ENCODE measurements around the gene MYLK. TPM values are rescaled to one million over a fixed set of nuclear protein-coding genes. Genes with fewer than 3 reads are reported as not detected.

The MYLK gene
- polyA plus RNA-seq, 1 donor = 132 TPM

- DNase-seq = no peak
These were observed 51.3 kb downstream of the MYLK start for GRCh38 chr3:123832692-123833397.

GRCh38 chr3:123831420-123831819 is 52.7 kb downstream of the MYLK start:
- DNase-seq = no peak

- no peak for DNase-seq
These were observed 62.2 kb downstream of the MYLK start for GRCh38 chr3:123821920-123822319.

GRCh38 chr3:123819949-123820348 is 64.2 kb downstream of the MYLK start:
- no peak for DNase-seq

GRCh38 chr3:123818921-123819429 is 65.2 kb downstream of the MYLK start:
- DNase-seq = no peak

GRCh38 chr3:123818324-123818920 is 65.7 kb downstream of the MYLK start:
- DNase-seq = no peak

GRCh38 chr3:123817413-123817812 is 66.7 kb downstream of the MYLK start:
- no peak for DNase-seq

GRCh38 chr3:123816673-123817207 is 67.4 kb downstream of the MYLK start:
- DNase-seq = no peak

GRCh38 chr3:123815981-123816380 is 68.2 kb downstream of the MYLK start:
- DNase-seq = no peak

- no peak for DNase-seq
These were observed 70.3 kb downstream of the MYLK start for GRCh38 chr3:123813876-123814275.

GRCh38 chr3:123809597-123809996 is 74.5 kb downstream of the MYLK start:
- no peak for DNase-seq

- DNase-seq = no peak
These were observed 75.3 kb downstream of the MYLK start for GRCh38 chr3:123808812-123809211.

GRCh38 chr3:123807820-123808219 is 76.3 kb downstream of the MYLK start:
- no peak for DNase-seq

- no peak for DNase-seq
These were observed 78.6 kb downstream of the MYLK start for GRCh38 chr3:123805504-123805903.

GRCh38 chr3:123805101-123805500 is 79.0 kb downstream of the MYLK start:
- no peak for DNase-seq

GRCh38 chr3:123804676-123805075 is 79.5 kb downstream of the MYLK start:
- no peak for DNase-seq

GRCh38 chr3:123803521-123803920 is 80.6 kb downstream of the MYLK start:
- DNase-seq = no peak

GRCh38 chr3:123802007-123802625 is 82.0 kb downstream of the MYLK start:
- no peak for DNase-seq

GRCh38 chr3:123801474-123801873 is 82.7 kb downstream of the MYLK start:
- DNase-seq = no peak

GRCh38 chr3:123800362-123800682 is 83.8 kb downstream of the MYLK start:
- DNase-seq = no peak

- DNase-seq = no peak
These were observed 84.4 kb downstream of the MYLK start for GRCh38 chr3:123799544-123800361.

- DNase-seq = no peak
These were observed 85.6 kb downstream of the MYLK start for GRCh38 chr3:123798550-123798949.

Data from left kidney (tissue), 2 donors.